GM18520 (cell line): ENCODE data around the gene FOXA1.
"Not testable (repeated sequence)": the region's sequence is repeated elsewhere in the genome, so short reads cannot be mapped to it uniquely, and the experiment has no call there.

Experiments
- ATAC-seq: cut with Tn5 transposase; IDR thresholded peaks from one replicate; pipeline ENCODE4 v1.9.1; 2021; ENCODE audit not compliant: unreplicated experiment

Gene FOXA1

GRCh38 chr14:37563189-37563588 lies 31.9 kb downstream of the FOXA1 start:
- no peak for ATAC-seq

- ATAC-seq = no peak
Measured at GRCh38 chr14:37559386-37559785, 35.7 kb downstream of the FOXA1 start.

- no peak for ATAC-seq
Measured at GRCh38 chr14:37558740-37559139, 36.3 kb downstream of the FOXA1 start.

- ATAC-seq = not testable (repeated sequence)
Measured at GRCh38 chr14:37555596-37555995, 39.5 kb downstream of the FOXA1 start.

GRCh38 chr14:37553935-37554550 lies 41.0 kb downstream of the FOXA1 start:
- no peak for ATAC-seq

GRCh38 chr14:37551119-37551518 lies 43.9 kb downstream of the FOXA1 start:
- no peak for ATAC-seq

- ATAC-seq = no peak
Measured at GRCh38 chr14:37550511-37550910, 44.5 kb downstream of the FOXA1 start.

GRCh38 chr14:37546621-37547447 lies 48.2 kb downstream of the FOXA1 start:
- ATAC-seq = no peak

- ATAC-seq = no peak
Measured at GRCh38 chr14:37545174-37545573, 49.9 kb downstream of the FOXA1 start.

- no peak for ATAC-seq
Measured at GRCh38 chr14:37544407-37544806, 50.6 kb downstream of the FOXA1 start.

- ATAC-seq = no peak
Measured at GRCh38 chr14:37539992-37540391, 55.1 kb downstream of the FOXA1 start.
